Cardiac muscle cell (in vitro differentiated cells and primary cell): ENCODE measurements around the gene MACROH2A2. TPM values are rescaled to one million over a fixed set of nuclear protein-coding genes. Genes with fewer than 3 reads are reported as not detected.
"Not testable (repeated sequence)": the region's sequence is repeated elsewhere in the genome, so short reads cannot be mapped to it uniquely, and the experiment has no call there.

Experiments
- DNase-seq, 2 donors: peaks; one replicate each; pipeline versions ENCODE4 v3.0.0 to v3.0.0-alpha.2; 2010 to 2017; ENCODE audit warnings: low read depth in 1 of 2, low spot score in 1 of 2
- H3K27ac ChIP-seq: fragments of 200-600 bp; sonication (generic); 2 replicates; pipeline ENCODE4 v1.5.1; 2016
- H3K27me3 ChIP-seq: fragments of 200-600 bp; sonication (generic); 2 replicates; pipeline ENCODE4 v1.6.0; 2016; ENCODE audit warnings: control low read depth
- H3K36me3 ChIP-seq: fragments of 200-600 bp; sonication (generic); 2 replicates; pipeline ENCODE4 v1.5.1; 2016; ENCODE audit warnings: control low read depth
- H3K4me1 ChIP-seq: fragments of 200-600 bp; sonication (generic); 2 replicates; pipeline ENCODE4 v1.8.1; 2017; ENCODE audit warnings: low read depth, mild to moderate bottlenecking, mixed run types
- H3K4me3 ChIP-seq: fragments of 200-600 bp; sonication (generic); 2 replicates; pipeline ENCODE4 v1.5.1; 2016; ENCODE audit warnings: mild to moderate bottlenecking
- H3K9me3 ChIP-seq: fragments of 200-600 bp; sonication (generic); 2 replicates; pipeline ENCODE4 v1.5.1; 2017; ENCODE audit warnings: low read depth, mild to moderate bottlenecking, control low read depth
- polyA plus RNA-seq: library from polyadenylated mRNA; unstranded; fragments of >200 nt; fragmentation: Nextera tagmentation; extraction: Ambion mirVana; gene quantifications from 2 replicates; pipeline ENCODE4 v1.2.1, GENCODE V29; 2016
- total RNA-seq: library from RNA; depleted of rRNA; stranded (reverse); fragments of >200 nt; gene quantifications from 2 replicates; pipeline ENCODE4 v1.2.3, GENCODE V29; 2016
- TF ChIP-seq, protein P1 (sequence below): IDR thresholded peaks from 2 replicates; pipeline ENCODE4 v1.5.1; 2012; ENCODE audit warnings: low read depth, mild to moderate bottlenecking, low read length

MACROH2A2 gene
- total and polyA plus RNA-seq, 2 experiments from 2014 or later, result 142 to 161 TPM

- DNase-seq, result no peak
- TF ChIP-seq, protein P1, sequence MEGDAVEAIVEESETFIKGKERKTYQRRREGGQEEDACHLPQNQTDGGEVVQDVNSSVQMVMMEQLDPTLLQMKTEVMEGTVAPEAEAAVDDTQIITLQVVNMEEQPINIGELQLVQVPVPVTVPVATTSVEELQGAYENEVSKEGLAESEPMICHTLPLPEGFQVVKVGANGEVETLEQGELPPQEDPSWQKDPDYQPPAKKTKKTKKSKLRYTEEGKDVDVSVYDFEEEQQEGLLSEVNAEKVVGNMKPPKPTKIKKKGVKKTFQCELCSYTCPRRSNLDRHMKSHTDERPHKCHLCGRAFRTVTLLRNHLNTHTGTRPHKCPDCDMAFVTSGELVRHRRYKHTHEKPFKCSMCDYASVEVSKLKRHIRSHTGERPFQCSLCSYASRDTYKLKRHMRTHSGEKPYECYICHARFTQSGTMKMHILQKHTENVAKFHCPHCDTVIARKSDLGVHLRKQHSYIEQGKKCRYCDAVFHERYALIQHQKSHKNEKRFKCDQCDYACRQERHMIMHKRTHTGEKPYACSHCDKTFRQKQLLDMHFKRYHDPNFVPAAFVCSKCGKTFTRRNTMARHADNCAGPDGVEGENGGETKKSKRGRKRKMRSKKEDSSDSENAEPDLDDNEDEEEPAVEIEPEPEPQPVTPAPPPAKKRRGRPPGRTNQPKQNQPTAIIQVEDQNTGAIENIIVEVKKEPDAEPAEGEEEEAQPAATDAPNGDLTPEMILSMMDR, result no peak
- Histone ChIP-seq H3K4me3 (no peak overlapping the region), H3K27me3 (no peaks in the 10 kb centered on the region), H3K36me3 (no peaks in the 10 kb centered on the region), H3K27ac (no peak overlapping the region), H3K4me1 (peaks cover 6% of the 10 kb centered on the region), H3K9me3 (no peaks in the 10 kb centered on the region)
Observed at GRCh38 chr10:70035531-70035930, 17.1 kb upstream of the MACROH2A2 start.

GRCh38 chr10:70038923-70039322 lies 13.7 kb upstream of the MACROH2A2 start:
- Histone ChIP-seq H3K9me3 (no peaks in the 10 kb centered on the region), H3K27ac (no peak overlapping the region), H3K4me3 (no peak overlapping the region), H3K4me1 (peaks cover 6% of the 10 kb centered on the region), H3K27me3 (no peaks in the 10 kb centered on the region), H3K36me3 (no peaks in the 10 kb centered on the region)
- DNase-seq, result peak in 1 of 2 donors; percentile 5
- TF ChIP-seq, protein P1, result no peak

- Histone ChIP-seq H3K9me3 (no peaks in the 10 kb centered on the region), H3K27ac (no peak overlapping the region), H3K4me1 (no peaks in the 10 kb centered on the region), H3K4me3 (no peak overlapping the region), H3K36me3 (no peaks in the 10 kb centered on the region), H3K27me3 (no peaks in the 10 kb centered on the region)
- no peak for DNase-seq
- TF ChIP-seq, protein P1, result no peak
Observed at GRCh38 chr10:70041016-70041415, 11.6 kb upstream of the MACROH2A2 start.

DNA sequence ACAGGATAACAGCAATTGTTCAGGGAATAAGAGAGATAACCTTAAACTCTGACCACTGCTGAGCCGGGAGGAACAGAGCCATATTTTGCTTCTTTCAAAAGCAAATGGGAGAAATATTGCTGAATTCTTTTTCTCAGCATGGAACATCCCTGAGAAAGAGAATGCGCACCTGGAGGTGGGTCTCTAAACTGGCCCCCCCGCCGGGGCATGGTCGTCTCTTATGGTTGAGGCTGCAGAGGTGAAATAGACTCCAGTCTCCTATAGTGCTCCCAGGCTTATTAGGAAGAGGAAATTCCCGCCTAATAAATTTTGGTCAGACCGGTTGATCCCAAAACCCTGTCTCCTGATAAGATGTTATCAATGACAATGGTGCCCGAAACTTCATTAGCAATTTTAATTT lies 10.9 kb upstream of the MACROH2A2 start:
- not testable (repeated sequence) for H3K27me3 ChIP-seq

GRCh38 chr10:70047066-70047465 lies 5.6 kb upstream of the MACROH2A2 start:
- H3K4me1 ChIP-seq, result peaks cover 15% of the 10 kb centered on the region
- H3K36me3 ChIP-seq, H3K4me3 ChIP-seq, H3K27me3 ChIP-seq, DNase-seq, H3K27ac ChIP-seq, H3K9me3 ChIP-seq: not testable (repeated sequence)

More for the DNA sequence above, 10.9 kb upstream of the MACROH2A2 start:
- H3K27ac ChIP-seq, H3K4me3 ChIP-seq, DNase-seq, H3K36me3 ChIP-seq, H3K9me3 ChIP-seq, H3K4me1 ChIP-seq: not testable (repeated sequence)

GRCh38 chr10:70048030-70048723 lies 4.5 kb upstream of the MACROH2A2 start:
- no peak for DNase-seq
- no peaks in the 10 kb centered on the region for H3K27me3 ChIP-seq
- H3K36me3 ChIP-seq, result no peaks in the 10 kb centered on the region
- H3K4me3 ChIP-seq, result no peak overlapping the region
- H3K4me1 ChIP-seq, result peaks cover 16% of the 10 kb centered on the region
- H3K27ac ChIP-seq, result no peak overlapping the region
- TF ChIP-seq, protein P1, result no peak
- no peaks in the 10 kb centered on the region for H3K9me3 ChIP-seq

GRCh38 chr10:70051848-70052247 lies 798 bp upstream of the MACROH2A2 start:
- TF ChIP-seq, protein P1, result no peak
- no peaks in the 10 kb centered on the region for H3K9me3 ChIP-seq
- H3K4me3 ChIP-seq, result peak overlapping the region; percentile 94
- H3K4me1 ChIP-seq, result peaks cover 21% of the 10 kb centered on the region
- H3K27me3 ChIP-seq, result no peaks in the 10 kb centered on the region
- H3K36me3 ChIP-seq, result no peaks in the 10 kb centered on the region
- DNase-seq, result no peak
- H3K27ac ChIP-seq, result peak overlapping the region; percentile 93
